NT2/D1 (cell line): ENCODE data around the gene TLE4.

Source experiments
- DNase-seq: peaks from one replicate; pipeline ENCODE4 v3.0.0-alpha.2; 2011; ENCODE audit warnings: low read depth, low spot score
- H3K27me3 ChIP-seq: 2 replicates; pipeline ENCODE4 v1.6.0; 2011; ENCODE audit warnings: mild to moderate bottlenecking; ENCODE audit not compliant: insufficient read length, insufficient read depth
- H3K36me3 ChIP-seq: 2 replicates; pipeline ENCODE4 v1.6.1; 2011; ENCODE audit warnings: mild to moderate bottlenecking, low read length, mixed read lengths; ENCODE audit not compliant: insufficient read depth, insufficient read length
- H3K4me1 ChIP-seq: 2 replicates; pipeline ENCODE4 v1.5.1; 2011; ENCODE audit not compliant: insufficient read depth, insufficient read length
- H3K4me3 ChIP-seq: 2 replicates; pipeline ENCODE4 v1.5.1; 2011; ENCODE audit warnings: low read depth; ENCODE audit not compliant: insufficient read length
- H3K9ac ChIP-seq: 2 replicates; pipeline ENCODE4 v1.6.0; 2011; ENCODE audit warnings: low read depth; ENCODE audit not compliant: insufficient read length
- H3K9me3 ChIP-seq: 2 replicates; pipeline ENCODE4 v1.5.1; 2011; ENCODE audit warnings: mild to moderate bottlenecking, low read length; ENCODE audit not compliant: insufficient read depth
- SUZ12 ChIP-seq: IDR thresholded peaks from 2 replicates; pipeline ENCODE4 v1.6.1; 2011; ENCODE audit not compliant: insufficient read length, insufficient read depth; ENCODE audit errors: extremely low read depth
- YY1 ChIP-seq: IDR thresholded peaks from 2 replicates; pipeline ENCODE4 v1.6.1; 2011; ENCODE audit not compliant: insufficient read length, insufficient read depth
- ZNF274 ChIP-seq: IDR thresholded peaks from 2 replicates; pipeline ENCODE4 v1.6.1; 2011; ENCODE audit warnings: mild to moderate bottlenecking, low read depth, low read length

The TLE4 gene

GRCh38 chr9:79681576-79681975, 109.8 kb downstream of the TLE4 start:
- Histone ChIP-seq H3K4me3 (no peak overlapping the region), H3K4me1 (no peaks in the 10 kb centered on the region)

GRCh38 chr9:79682076-79682736, 110.4 kb downstream of the TLE4 start:
- no peak for DNase-seq
- Histone ChIP-seq H3K4me1 (no peaks in the 10 kb centered on the region), H3K36me3 (peaks cover 8% of the 10 kb centered on the region), H3K27me3 (no peaks in the 10 kb centered on the region), H3K9ac (no peak overlapping the region), H3K9me3 (no peaks in the 10 kb centered on the region), H3K4me3 (no peak overlapping the region)
- no peak for TF ChIP-seq SUZ12
- no peak for TF ChIP-seq ZNF274
- TF ChIP-seq YY1 = no peak

More at GRCh38 chr9:79681576-79681975, 109.8 kb downstream of the TLE4 start:
- TF ChIP-seq YY1 (no peak), ZNF274 (no peak), SUZ12 (no peak)
- no peak overlapping the region for H3K9ac ChIP-seq
- DNase-seq = no peak
- no peaks in the 10 kb centered on the region for H3K9me3 ChIP-seq
- no peaks in the 10 kb centered on the region for H3K27me3 ChIP-seq
- peaks cover 2% of the 10 kb centered on the region for H3K36me3 ChIP-seq

GRCh38 chr9:79684059-79684458, 112.3 kb downstream of the TLE4 start:
- TF ChIP-seq YY1 (no peak), SUZ12 (no peak), ZNF274 (no peak)
- no peak for DNase-seq
- Histone ChIP-seq H3K9ac (no peak overlapping the region), H3K4me1 (no peaks in the 10 kb centered on the region), H3K9me3 (no peaks in the 10 kb centered on the region), H3K4me3 (no peak overlapping the region), H3K27me3 (no peaks in the 10 kb centered on the region), H3K36me3 (peaks cover 12% of the 10 kb centered on the region)

- no peak overlapping the region for H3K4me3 ChIP-seq
These were observed 113.2 kb downstream of the TLE4 start for GRCh38 chr9:79684711-79685575.

GRCh38 chr9:79685577-79685976, 113.8 kb downstream of the TLE4 start:
- no peak for DNase-seq
- H3K9ac ChIP-seq = no peak overlapping the region
- H3K4me3 ChIP-seq = no peak overlapping the region
- no peak for TF ChIP-seq ZNF274
- H3K36me3 ChIP-seq = peaks cover 12% of the 10 kb centered on the region
- H3K4me1 ChIP-seq = no peaks in the 10 kb centered on the region
- H3K27me3 ChIP-seq = no peaks in the 10 kb centered on the region
- H3K9me3 ChIP-seq = no peaks in the 10 kb centered on the region

More at GRCh38 chr9:79684711-79685575, 113.2 kb downstream of the TLE4 start:
- Histone ChIP-seq H3K9ac (no peak overlapping the region), H3K9me3 (no peaks in the 10 kb centered on the region), H3K4me1 (no peaks in the 10 kb centered on the region), H3K27me3 (no peaks in the 10 kb centered on the region), H3K36me3 (peaks cover 12% of the 10 kb centered on the region)
- no peak for DNase-seq
- TF ChIP-seq YY1 (no peak), ZNF274 (no peak), SUZ12 (no peak)

- no peak for TF ChIP-seq SUZ12
- TF ChIP-seq ZNF274 = no peak
- no peak for TF ChIP-seq YY1
- no peak for DNase-seq
- Histone ChIP-seq H3K4me3 (no peak overlapping the region), H3K36me3 (peaks cover 12% of the 10 kb centered on the region), H3K27me3 (no peaks in the 10 kb centered on the region), H3K4me1 (no peaks in the 10 kb centered on the region), H3K9me3 (no peaks in the 10 kb centered on the region), H3K9ac (no peak overlapping the region)
These were observed 114.8 kb downstream of the TLE4 start for GRCh38 chr9:79686381-79687130.

- Histone ChIP-seq H3K36me3 (peaks cover 12% of the 10 kb centered on the region), H3K4me1 (no peaks in the 10 kb centered on the region), H3K27me3 (no peaks in the 10 kb centered on the region), H3K4me3 (no peak overlapping the region), H3K9me3 (no peaks in the 10 kb centered on the region), H3K9ac (no peak overlapping the region)
- TF ChIP-seq SUZ12 = no peak
- TF ChIP-seq YY1 = no peak
- TF ChIP-seq ZNF274 = no peak
- no peak for DNase-seq
These were observed 115.3 kb downstream of the TLE4 start for GRCh38 chr9:79687131-79687447.
